Endothelial cell of umbilical vein (primary cell): ENCODE results near the gene SYT17. TPM values are rescaled to one million over a fixed set of nuclear protein-coding genes. Genes with fewer than 3 reads are reported as not detected.

Source experiments
- BruUV-seq: library from RNA; stranded (reverse); fragments of 400-500 nt; replicated peaks from 2 replicates; lab custom pipeline; 2021; lab: Mats Ljungman, UMichigan
- CTCF ChIA-PET: fragments of 300-600, 350-600 bp; sonication (Branson Sonifier 250); formaldehyde crosslinking; loops from one replicate; lab custom pipeline; 2021; ENCODE audit warnings: antibody characterized with exemption, inconsistent platforms; lab: Charles Lee
- POLR2A ChIA-PET: fragments of 300-600, 350-600 bp; sonication (Branson Sonifier 250); formaldehyde crosslinking; loops from one replicate; lab custom pipeline; 2021; ENCODE audit warnings: antibody characterized with exemption, inconsistent platforms; lab: Charles Lee
- DNase-seq: peaks from one replicate; pipeline ENCODE4 v3.0.0-alpha.2; 2011; ENCODE audit warnings: low read depth, low spot score
- FAIRE-seq: peaks from 2 replicates; lab custom pipeline; 2011; peaks lifted over from hg19 to GRCh38; lab: Jason Lieb, UNC
- H2AFZ ChIP-seq: 2 replicates; pipeline ENCODE4 v1.6.0; 2012; ENCODE audit warnings: low read depth, low read length, control low read depth, inconsistent platforms
- H3K27ac ChIP-seq: 2 replicates; pipeline ENCODE4 v1.5.1; 2011; ENCODE audit warnings: low read depth, mild to moderate bottlenecking, control low read depth, low read length, moderate library complexity; ENCODE audit not compliant: insufficient read depth
- H3K27me3 ChIP-seq, 2 experiments: 2 replicates each; pipeline versions ENCODE4 v1.6.0 to v1.6.1; 2011; ENCODE audit warnings: low read length in 2 of 2, mixed read lengths in 1 of 2; ENCODE audit not compliant: control insufficient read depth in 2 of 2, insufficient read depth in 2 of 2
- H3K36me3 ChIP-seq, 2 experiments: 2 replicates in 1 of 2; 3 replicates in 1 of 2; pipeline ENCODE4 v1.5.1; 2011; ENCODE audit warnings: low read length in 2 of 2, mild to moderate bottlenecking in 1 of 2, moderate library complexity in 1 of 2; ENCODE audit not compliant: control insufficient read depth in 2 of 2, insufficient read depth in 2 of 2; ENCODE audit errors: extremely low read depth in 1 of 2
- H3K4me1 ChIP-seq: 3 replicates; pipeline ENCODE4 v1.5.1; 2011; ENCODE audit warnings: mild to moderate bottlenecking, low read length; ENCODE audit not compliant: control insufficient read depth, insufficient read depth; ENCODE audit errors: extremely low read depth
- H3K4me2 ChIP-seq: 2 replicates; pipeline ENCODE4 v1.6.1; 2011; ENCODE audit warnings: low read length, control low read depth, mixed read lengths; ENCODE audit not compliant: insufficient read depth
- H3K4me3 ChIP-seq, 3 experiments: fragments of 200-600 bp in 1 of 3; sonication (generic), shearing (Covaris generic) in 1 of 3; replicated peaks in 1 of 3; 2 replicates each; pipeline ENCODE4 v1.5.1; 2011 to 2016; ENCODE audit warnings: control low read depth in 3 of 3, low read length in 3 of 3, mild to moderate bottlenecking in 2 of 3, inconsistent platforms in 1 of 3, low read depth in 1 of 3, moderate library complexity in 1 of 3; ENCODE audit not compliant: insufficient read depth in 1 of 3
- H3K79me2 ChIP-seq: 2 replicates; pipeline ENCODE4 v1.6.0; 2012; ENCODE audit warnings: low read length, inconsistent platforms; ENCODE audit not compliant: control insufficient read depth, insufficient read depth
- H3K9ac ChIP-seq: replicated peaks from 2 replicates; pipeline ENCODE3; 2011; ENCODE audit warnings: low read length, control low read depth; ENCODE audit not compliant: insufficient read depth; ENCODE audit errors: extremely low read depth
- H3K9me1 ChIP-seq: replicated peaks from 3 replicates; pipeline ENCODE4 v1.6.0; 2011; ENCODE audit warnings: mild to moderate bottlenecking, low read length; ENCODE audit not compliant: control insufficient read depth, insufficient read depth; ENCODE audit errors: extremely low read depth
- H3K9me3 ChIP-seq: replicated peaks from 2 replicates; pipeline ENCODE4 v1.5.1; 2012; ENCODE audit warnings: low read length, inconsistent platforms; ENCODE audit not compliant: control insufficient read depth, insufficient read depth
- H4K20me1 ChIP-seq: replicated peaks from 2 replicates; pipeline ENCODE3; 2011; ENCODE audit warnings: mild to moderate bottlenecking, low read length; ENCODE audit not compliant: control insufficient read depth, insufficient read depth; ENCODE audit errors: extremely low read depth
- EZH2 ChIP-seq: IDR thresholded peaks from 2 replicates; pipeline ENCODE4 v1.6.1; 2012; ENCODE audit warnings: borderline replicate concordance, low read depth, mild to moderate bottlenecking, moderate library complexity, low read length, inconsistent platforms; ENCODE audit not compliant: severe bottlenecking
- FOS ChIP-seq: IDR thresholded peaks from 2 replicates; pipeline ENCODE4 v1.6.1; 2011; ENCODE audit warnings: mild to moderate bottlenecking, low read length, moderate library complexity, borderline replicate concordance; ENCODE audit not compliant: insufficient read depth
- GATA2 ChIP-seq: IDR thresholded peaks from 2 replicates; pipeline ENCODE4 v1.7.0; 2011; ENCODE audit warnings: low read depth, mild to moderate bottlenecking, moderate library complexity, mixed read lengths, low read length; ENCODE audit not compliant: insufficient read length, insufficient read depth
- JUN ChIP-seq: IDR thresholded peaks from 2 replicates; pipeline ENCODE4 v1.6.1; 2011; ENCODE audit warnings: borderline replicate concordance, low read depth; ENCODE audit not compliant: insufficient read length, insufficient read depth
- POLR2A ChIP-seq: IDR thresholded peaks from 2 replicates; pipeline ENCODE4 v1.6.1; 2012; ENCODE audit warnings: low read depth, mild to moderate bottlenecking, control low read depth, low read length
- POLR2AphosphoS5 ChIP-seq: IDR thresholded peaks from 2 replicates; pipeline ENCODE4 v1.6.1; 2012; ENCODE audit warnings: low read depth, mild to moderate bottlenecking, control low read depth, low read length, moderate library complexity; ENCODE audit not compliant: insufficient read depth
- dilution Hi-C: fragments of 300-500 bp; cut with MboI; formaldehyde crosslinking; loops from one replicate; pipeline ENCODE4 v1.15.0; 2019; ENCODE audit warnings: low sequenced_read_pairs; ENCODE audit not compliant: extremely low pct_ligation_motif_present
- intact Hi-C: fragments of 100-400 bp; cut with micrococcal nuclease; formaldehyde crosslinking; loops from one replicate; pipeline ENCODE4 v1.10.0; 2022
- polyA plus RNA-seq, 4 experiments: library from polyadenylated mRNA; depleted of rRNA in 3 of 4; stranded (reverse) in 3 of 4; unstranded in 1 of 4; fragments of >200 nt; gene quantifications; 2 replicates each; pipeline versions ENCODE4 v1.2.1 to v1.2.3, GENCODE V29; 2011 to 2012; ENCODE audit warnings: missing spikeins in 1 of 4
- total RNA-seq: library from RNA; stranded (reverse); gene quantifications from 2 replicates; pipeline ENCODE4 v1.2.3, GENCODE V29; 2021
- TF ChIP-seq, protein P1 (sequence below), 2 donors: IDR thresholded peaks; 1 replicate in 1 of 2; 2 replicates in 1 of 2; pipeline ENCODE4 v1.5.1; 2011; ENCODE audit warnings: low read length in 2 of 2, mild to moderate bottlenecking in 2 of 2, moderate library complexity in 2 of 2, control low read depth in 1 of 2, inconsistent platforms in 1 of 2, low read depth in 1 of 2; ENCODE audit not compliant: insufficient read depth in 1 of 2; ENCODE audit errors: extremely low read depth in 1 of 2
- TF ChIP-seq, protein P2 (sequence below): IDR thresholded peaks from 2 replicates; pipeline ENCODE4 v1.6.1; 2011; ENCODE audit not compliant: insufficient read depth, insufficient read length

The SYT17 gene
- total and polyA plus RNA-seq, 2 donors (not counting 3 experiments of a cell fraction or from before 2014, with no cell fraction given), result 1.9 to 4.2 TPM

DNA sequence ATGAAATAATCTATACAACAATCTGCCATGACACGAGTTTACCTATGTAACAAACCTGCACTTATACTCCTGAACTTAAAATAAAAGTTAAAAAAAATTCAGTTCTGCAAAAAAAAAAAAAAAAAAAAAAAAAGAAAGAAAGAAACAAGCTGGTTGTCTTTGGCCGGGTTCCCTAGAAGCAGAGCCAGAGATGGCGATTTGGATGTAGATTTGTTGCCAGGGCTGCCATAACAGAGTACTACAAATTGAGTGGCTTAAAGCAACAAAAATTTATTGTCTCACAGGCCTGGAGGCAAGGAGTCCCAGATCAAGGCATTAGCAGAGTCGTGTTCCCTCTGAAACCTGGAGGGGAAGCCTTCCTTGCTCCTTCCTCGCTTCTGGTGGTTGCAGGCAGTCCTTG, 20.4 kb downstream of the SYT17 start:
- no peaks in the 10 kb centered on the region for H3K79me2 ChIP-seq
- no peaks in the 10 kb centered on the region for H4K20me1 ChIP-seq
- dilution Hi-C loops (no loop called here), intact Hi-C loops (no loop called here)
- H3K4me3 ChIP-seq, result no peak overlapping the region
- no peaks in the 10 kb centered on the region for H3K36me3 ChIP-seq
- DNase-seq (peak; percentile 40), FAIRE-seq (no peak)
- H3K27me3 ChIP-seq, result no peaks in the 10 kb centered on the region
- H3K4me1 ChIP-seq, result peaks cover 17% of the 10 kb centered on the region
- no peak overlapping the region for H3K4me2 ChIP-seq
- BruUV-seq, result no TSS peak
- H3K27ac ChIP-seq, result no peak overlapping the region
- H3K9me3 ChIP-seq, result no peaks in the 10 kb centered on the region
- no peak for TF ChIP-seq FOS
- TF ChIP-seq, protein P1, sequence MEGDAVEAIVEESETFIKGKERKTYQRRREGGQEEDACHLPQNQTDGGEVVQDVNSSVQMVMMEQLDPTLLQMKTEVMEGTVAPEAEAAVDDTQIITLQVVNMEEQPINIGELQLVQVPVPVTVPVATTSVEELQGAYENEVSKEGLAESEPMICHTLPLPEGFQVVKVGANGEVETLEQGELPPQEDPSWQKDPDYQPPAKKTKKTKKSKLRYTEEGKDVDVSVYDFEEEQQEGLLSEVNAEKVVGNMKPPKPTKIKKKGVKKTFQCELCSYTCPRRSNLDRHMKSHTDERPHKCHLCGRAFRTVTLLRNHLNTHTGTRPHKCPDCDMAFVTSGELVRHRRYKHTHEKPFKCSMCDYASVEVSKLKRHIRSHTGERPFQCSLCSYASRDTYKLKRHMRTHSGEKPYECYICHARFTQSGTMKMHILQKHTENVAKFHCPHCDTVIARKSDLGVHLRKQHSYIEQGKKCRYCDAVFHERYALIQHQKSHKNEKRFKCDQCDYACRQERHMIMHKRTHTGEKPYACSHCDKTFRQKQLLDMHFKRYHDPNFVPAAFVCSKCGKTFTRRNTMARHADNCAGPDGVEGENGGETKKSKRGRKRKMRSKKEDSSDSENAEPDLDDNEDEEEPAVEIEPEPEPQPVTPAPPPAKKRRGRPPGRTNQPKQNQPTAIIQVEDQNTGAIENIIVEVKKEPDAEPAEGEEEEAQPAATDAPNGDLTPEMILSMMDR (IDR thresholded peaks at IDR 0.05; ENCODE audit: extremely low read depth in 1 of 2, insufficient read depth in 1 of 2, low read depth in 1 of 2, low read length in 2 of 2), result no peak
- TF ChIP-seq POLR2A, result no peak
- TF ChIP-seq EZH2, result no peak
- TF ChIP-seq JUN, result no peak
- TF ChIP-seq, protein P2, sequence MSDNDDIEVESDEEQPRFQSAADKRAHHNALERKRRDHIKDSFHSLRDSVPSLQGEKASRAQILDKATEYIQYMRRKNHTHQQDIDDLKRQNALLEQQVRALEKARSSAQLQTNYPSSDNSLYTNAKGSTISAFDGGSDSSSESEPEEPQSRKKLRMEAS, result no peak
- no peak for TF ChIP-seq POLR2AphosphoS5
- TF ChIP-seq GATA2, result no peak
- no peak overlapping the region for H3K9ac ChIP-seq
- H3K9me1 ChIP-seq, result no peaks in the 10 kb centered on the region
- POLR2A ChIA-PET, result no interaction called here
- CTCF ChIA-PET, result interaction anchor here (1.0 kb wide), 1 partner anchor 9 kb away, joined by 8 read pairs; no protein-coding TSS in a partner anchor
- no peak overlapping the region for H2AFZ ChIP-seq
